GM19099 (cell line): ENCODE data around the gene NTNG2.

Experiments used
- POLR2A ChIP-seq: IDR thresholded peaks from 3 replicates; pipeline ENCODE4 v1.6.1; 2011; ENCODE audit warnings: low read depth; ENCODE audit not compliant: insufficient read length; ENCODE audit errors: extremely low read depth

Gene NTNG2

GRCh38 chr9:132181796-132182313 lies 20.0 kb downstream of the NTNG2 start:
- no peak for TF ChIP-seq POLR2A

DNA sequence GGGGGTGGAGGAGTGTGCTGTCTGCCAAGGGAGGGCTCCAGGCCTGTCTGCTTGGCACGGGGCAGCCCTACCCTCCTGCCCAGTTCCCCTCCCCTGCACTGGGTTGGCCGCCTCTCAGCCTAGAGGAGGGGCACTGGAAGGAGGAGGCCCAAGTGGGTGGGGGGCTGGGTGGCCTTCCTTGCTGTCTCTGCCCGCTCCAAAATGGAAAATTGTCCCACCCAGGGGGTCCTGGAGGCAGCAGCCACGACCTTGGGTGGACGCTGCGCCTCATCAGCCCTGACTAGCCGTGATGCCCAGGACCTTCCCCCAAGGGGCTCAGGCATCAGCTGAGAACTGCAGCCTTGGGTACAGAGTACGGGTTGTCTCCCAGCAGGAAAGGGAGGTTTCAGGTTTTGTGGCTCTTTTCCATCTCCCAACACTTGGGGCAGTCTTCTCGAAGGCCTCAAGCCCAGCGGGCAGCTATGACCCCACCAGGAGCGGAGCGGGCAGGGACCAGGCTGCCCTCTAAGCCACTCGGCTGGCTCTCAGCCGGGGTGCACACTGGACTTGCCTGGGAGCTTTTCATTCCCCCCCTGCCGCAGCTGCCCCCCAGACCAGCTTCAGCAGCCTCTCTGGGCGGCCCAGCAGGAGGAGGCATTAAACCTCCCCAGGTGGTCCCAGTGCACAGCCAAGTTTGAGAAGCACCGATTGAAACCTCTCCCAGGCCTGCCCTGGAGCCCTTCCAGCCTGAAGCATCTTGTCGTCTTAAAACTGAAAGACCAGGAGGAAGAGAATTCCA lies 20.6 kb downstream of the NTNG2 start:
- no peak for TF ChIP-seq POLR2A

GRCh38 chr9:132183134-132183533 lies 21.3 kb downstream of the NTNG2 start:
- TF ChIP-seq POLR2A, result no peak

GRCh38 chr9:132183715-132184114 lies 21.9 kb downstream of the NTNG2 start:
- no peak for TF ChIP-seq POLR2A

DNA sequence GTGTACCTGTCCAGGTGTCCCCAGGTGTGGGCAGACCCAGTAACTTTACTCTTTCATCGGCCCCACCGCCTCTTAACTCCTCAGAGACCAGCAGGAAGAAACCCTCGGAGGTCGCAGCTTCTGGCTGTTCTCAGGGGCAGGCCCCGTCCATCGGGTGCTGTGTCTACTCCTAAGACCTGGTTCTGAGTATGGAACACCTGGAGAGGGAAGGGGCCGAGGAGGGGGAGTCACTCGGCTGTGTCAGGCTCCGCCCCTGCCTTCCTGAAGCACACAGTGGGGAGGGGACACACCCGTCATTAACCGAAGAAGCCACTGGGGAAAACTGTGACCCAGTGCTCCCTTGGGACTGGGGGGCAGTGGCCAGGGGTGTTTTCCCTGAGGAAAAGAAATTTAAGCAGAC lies 22.3 kb downstream of the NTNG2 start:
- no peak for TF ChIP-seq POLR2A

- TF ChIP-seq POLR2A, result no peak
Observed at GRCh38 chr9:132185073-132186009, 23.5 kb downstream of the NTNG2 start.

DNA sequence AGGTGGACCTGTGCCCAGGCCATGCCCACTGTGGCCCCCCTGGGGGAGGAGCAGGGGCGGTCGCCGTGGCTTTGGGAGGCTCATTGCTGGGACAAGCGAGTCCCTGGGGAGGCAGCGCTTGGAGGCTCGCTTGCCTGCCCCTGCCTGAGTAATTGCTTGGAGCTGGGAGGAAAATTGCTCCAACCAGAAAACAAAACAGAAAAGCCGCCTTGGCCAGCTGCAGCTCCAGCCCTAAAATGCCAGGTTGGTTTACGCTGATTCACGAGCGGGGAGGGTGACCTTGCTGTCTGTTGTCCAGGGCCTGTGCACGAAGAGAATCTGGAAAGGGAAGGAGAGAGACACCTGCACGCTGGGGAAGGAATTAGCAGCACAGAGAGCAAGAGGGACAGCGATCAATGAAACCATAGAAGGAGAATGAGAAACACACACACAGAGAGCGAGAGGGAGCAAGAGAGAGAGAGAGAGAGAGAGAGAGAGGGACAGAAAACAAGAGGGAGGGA lies 25.3 kb downstream of the NTNG2 start:
- TF ChIP-seq POLR2A, result no peak

- TF ChIP-seq POLR2A, result no peak
Observed at GRCh38 chr9:132190966-132191365, 29.1 kb downstream of the NTNG2 start.

DNA sequence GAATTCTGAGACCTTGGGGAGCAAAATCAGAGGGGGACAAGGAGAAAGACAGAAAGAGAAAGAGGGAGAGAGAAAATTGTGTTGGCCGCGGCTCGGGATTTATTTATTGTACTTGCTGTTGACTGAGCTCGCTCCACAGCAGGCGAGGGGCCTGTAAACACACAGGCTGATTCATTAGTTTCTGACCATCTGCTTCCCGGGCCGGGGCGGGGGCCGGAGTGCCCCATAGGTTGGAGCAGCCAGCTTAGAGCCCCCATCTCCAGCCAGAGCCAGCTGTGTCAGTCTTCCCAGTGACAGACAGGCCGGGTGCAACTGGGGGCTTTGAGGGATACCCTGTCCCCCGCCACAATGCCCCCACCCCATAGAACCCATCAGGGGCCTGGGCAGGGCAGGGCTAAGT lies 30.9 kb downstream of the NTNG2 start:
- no peak for TF ChIP-seq POLR2A

GRCh38 chr9:132193227-132194124 lies 31.6 kb downstream of the NTNG2 start:
- TF ChIP-seq POLR2A, result no peak

DNA sequence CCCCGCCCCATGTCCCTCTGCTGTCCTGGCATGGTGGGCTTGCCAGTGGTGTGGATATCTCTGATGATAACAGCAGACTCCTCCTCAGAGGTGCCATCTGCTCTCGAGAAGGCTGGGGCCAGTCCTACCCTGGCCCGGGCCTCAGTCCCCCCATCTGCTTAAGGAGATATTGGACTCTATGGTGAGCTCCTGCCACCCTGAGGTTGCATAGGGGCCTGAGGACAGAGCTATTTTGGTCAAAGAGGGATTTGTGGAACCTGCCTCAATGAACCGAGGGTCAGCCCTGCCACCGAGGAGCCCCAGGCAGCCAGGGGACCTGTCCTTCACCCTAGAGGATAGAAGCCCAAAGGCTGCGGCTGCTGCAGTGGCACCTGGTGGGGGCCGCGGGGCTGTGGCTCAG lies 32.6 kb downstream of the NTNG2 start:
- TF ChIP-seq POLR2A, result no peak

DNA sequence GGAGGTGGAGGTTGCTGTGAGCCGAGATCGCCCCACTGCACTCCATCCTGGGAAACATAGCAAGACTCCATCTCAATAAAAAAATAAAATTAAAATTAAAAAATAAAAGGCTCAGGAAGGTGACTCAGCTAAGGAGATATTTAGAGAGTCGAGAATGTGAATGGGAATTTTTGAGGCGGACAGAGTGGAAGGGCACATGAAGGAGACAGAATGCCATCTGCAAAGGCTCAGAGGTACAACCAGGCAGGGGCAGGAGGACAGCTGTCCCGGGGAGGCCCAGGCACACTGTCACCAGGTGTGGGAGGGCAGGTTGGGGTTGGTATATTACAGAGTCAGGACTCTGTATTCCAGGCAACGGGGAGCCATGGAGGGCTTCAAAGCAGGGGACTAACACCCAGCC lies 35.5 kb downstream of the NTNG2 start:
- no peak for TF ChIP-seq POLR2A

DNA sequence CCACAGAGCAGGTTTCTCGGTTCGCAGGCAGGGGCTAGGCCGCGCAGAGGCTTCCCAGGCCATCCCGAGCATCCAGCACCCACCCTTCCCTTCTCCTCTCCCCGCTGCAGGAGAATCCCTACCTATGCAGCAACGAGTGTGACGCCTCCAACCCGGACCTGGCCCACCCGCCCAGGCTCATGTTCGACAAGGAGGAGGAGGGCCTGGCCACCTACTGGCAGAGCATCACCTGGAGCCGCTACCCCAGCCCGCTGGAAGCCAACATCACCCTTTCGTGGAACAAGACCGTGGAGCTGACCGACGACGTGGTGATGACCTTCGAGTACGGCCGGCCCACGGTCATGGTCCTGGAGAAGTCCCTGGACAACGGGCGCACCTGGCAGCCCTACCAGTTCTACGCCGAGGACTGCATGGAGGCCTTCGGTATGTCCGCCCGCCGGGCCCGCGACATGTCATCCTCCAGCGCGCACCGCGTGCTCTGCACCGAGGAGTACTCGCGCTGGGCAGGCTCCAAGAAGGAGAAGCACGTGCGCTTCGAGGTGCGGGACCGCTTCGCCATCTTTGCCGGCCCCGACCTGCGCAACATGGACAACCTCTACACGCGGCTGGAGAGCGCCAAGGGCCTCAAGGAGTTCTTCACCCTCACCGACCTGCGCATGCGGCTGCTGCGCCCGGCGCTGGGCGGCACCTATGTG lies 36.1 kb downstream of the NTNG2 start:
- TF ChIP-seq POLR2A, result no peak

DNA sequence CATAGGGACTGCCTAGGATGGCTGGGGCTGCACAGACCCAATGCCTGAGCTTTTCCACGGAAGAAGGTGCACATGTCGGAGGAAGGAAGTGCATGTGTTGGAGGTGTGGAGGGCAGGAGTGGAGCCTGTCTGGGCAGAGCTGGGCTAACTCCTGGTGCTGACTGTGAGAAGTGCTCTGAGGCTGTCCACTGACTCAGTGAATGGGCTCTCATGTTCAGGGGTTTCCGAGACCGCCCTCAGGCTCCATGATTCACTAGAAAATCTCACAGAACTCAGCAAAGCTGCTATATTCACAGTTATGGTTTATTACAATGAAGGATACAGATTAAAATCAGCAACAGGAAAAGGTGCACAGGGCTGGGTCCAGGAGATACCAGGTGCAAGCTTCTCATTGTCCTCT lies 37.2 kb downstream of the NTNG2 start:
- no peak for TF ChIP-seq POLR2A

DNA sequence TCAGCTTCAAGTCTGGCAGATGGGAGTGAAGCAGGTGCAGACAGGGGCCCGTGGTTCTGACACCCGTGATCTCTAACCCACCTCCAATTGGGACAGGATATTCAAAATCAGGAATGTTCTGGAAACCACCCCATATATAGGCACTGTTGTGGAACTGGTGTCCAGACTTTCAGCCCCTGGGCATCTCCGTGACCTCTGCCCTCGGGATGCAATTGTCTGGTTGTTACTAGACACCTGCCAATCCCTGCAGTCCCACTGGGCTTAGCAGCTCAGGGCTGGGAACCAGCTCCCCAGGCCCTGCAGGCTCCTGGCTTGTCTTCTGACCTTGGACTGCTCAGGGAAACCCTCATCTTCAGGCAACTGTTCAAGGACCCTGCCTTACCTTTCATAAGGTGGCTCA lies 38.8 kb downstream of the NTNG2 start:
- TF ChIP-seq POLR2A, result no peak

DNA sequence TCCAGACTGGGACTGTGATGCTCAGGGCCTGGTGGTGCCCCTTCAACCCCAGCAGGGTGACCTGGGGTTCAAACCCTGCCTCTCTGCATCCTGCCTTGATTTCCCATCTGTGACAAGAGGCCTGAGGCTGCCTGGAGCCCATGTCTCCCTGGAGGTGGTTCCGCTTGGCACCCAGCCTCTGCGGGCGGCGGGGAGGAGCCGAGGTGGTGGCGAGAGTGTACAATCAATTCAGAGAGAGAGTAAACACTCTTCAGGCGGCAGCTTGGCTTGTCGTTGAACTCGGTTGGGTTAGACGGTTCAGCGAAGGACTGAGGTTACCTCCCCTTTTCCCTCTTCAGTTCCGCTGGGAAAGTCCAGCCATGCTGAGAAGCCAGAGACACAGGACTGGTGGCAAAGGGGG lies 39.3 kb downstream of the NTNG2 start:
- no peak for TF ChIP-seq POLR2A
